Stimulated activated CD4-positive, alpha-beta T cell treated with anti-CD3 and anti-CD28 coated beads, Interleukin-1b, Interleukin-23, amount 100 ng/mL, for 1 hour (primary cell): ENCODE measurements around the gene SMYD3.
"Not testable (repeated sequence)": the region's sequence is repeated elsewhere in the genome, so short reads cannot be mapped to it uniquely, and the experiment has no call there.

ENCODE experiments used
- DNase-seq, 2 donors: peaks; one replicate each; pipeline ENCODE4 v3.0.0-alpha.2; 2020; ENCODE audit warnings: low read depth in 2 of 2

Gene SMYD3

GRCh38 chr1:246417152-246417812 lies 89.8 kb downstream of the SMYD3 start:
- DNase-seq, result no peak

- DNase-seq, result no peak
These were observed 90.8 kb downstream of the SMYD3 start for GRCh38 chr1:246416261-246416660.

DNA sequence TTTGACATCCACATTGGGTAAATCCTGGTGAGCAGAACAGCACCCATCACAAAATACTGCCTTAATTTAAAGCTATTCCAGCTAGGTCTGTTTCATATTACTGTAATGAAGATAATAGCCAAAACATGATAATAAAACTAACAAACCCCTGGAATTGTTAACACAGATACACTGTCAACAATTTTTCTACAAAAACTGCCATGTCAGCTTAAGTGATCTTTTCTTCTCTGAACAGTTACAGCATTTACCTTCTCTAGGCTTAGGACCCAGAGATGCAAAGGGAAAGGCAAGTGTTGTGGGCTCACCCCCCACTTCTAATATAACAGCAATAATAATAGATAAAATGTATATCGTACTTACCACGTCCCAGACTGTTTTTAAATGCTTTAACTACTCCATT lies 92.1 kb downstream of the SMYD3 start:
- DNase-seq, result no peak

DNA sequence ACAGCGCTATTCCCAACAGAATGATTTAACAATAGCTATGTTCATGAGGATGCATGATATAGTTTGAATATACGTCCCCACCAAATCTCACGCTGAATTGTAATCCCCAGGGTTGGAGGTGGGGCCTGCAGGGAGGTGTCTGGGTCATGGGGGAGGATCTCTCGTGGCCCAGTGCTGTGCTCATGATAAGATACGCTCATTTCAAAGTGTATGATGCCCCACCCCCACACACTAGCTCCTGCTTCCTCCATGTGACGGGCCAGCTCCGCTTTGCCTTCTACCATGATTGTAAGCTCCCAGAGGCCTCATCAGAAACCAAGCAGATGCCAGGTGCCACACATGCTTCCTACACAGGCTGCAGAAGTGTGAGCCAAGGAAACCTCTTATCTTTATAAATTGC lies 93.6 kb downstream of the SMYD3 start:
- DNase-seq, result no peak

DNA sequence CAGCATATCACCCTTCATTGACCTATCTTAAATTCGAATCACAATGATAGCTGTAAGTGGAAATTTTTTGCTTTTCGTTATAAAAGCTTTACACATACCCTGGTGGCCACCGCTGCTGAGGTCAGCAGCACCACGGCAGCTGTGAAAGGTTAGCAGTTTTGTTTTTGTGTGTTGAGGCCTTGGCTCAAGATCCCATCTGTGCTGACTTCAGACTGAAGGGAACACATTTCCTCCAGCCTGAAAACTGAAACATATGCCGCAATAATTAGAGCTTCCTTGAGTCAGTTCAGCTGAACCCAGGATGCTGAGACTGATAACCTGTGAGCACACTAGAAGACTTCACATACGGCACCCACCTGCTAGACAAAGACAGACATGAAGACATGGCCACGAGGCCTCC lies 103.0 kb downstream of the SMYD3 start:
- DNase-seq, result no peak

- no peak for DNase-seq
These were observed 108.8 kb downstream of the SMYD3 start for GRCh38 chr1:246398126-246398813.

- DNase-seq, result no peak
These were observed 110.0 kb downstream of the SMYD3 start for GRCh38 chr1:246397046-246397445.

- no peak for DNase-seq
These were observed 110.8 kb downstream of the SMYD3 start for GRCh38 chr1:246396322-246396721.

GRCh38 chr1:246394121-246394520 lies 113.0 kb downstream of the SMYD3 start:
- DNase-seq, result no peak

- no peak for DNase-seq
These were observed 116.2 kb downstream of the SMYD3 start for GRCh38 chr1:246390855-246391254.

DNA sequence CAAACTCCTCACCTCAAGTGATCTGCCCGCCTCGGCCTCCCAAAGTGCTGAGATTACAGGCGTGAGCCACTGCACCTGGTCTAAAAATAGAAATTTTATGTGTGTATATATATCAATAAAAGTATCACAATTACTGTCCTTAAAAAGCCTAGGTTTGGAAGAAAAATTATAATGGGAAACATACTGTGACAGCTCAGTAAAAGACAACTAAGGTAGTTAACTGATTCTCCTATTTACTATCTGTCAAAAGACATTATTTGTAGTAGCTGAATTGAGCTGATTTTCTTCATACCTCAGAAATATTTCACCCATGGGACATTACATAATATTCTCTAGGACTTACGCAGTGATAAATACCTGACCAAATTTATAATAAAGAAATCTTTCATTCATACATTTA lies 122.5 kb downstream of the SMYD3 start:
- no peak for DNase-seq

GRCh38 chr1:246383791-246384190 lies 123.3 kb downstream of the SMYD3 start:
- DNase-seq, result no peak

GRCh38 chr1:246383239-246383589 lies 123.9 kb downstream of the SMYD3 start:
- no peak for DNase-seq

GRCh38 chr1:246382589-246383238 lies 124.4 kb downstream of the SMYD3 start:
- DNase-seq, result no peak

DNA sequence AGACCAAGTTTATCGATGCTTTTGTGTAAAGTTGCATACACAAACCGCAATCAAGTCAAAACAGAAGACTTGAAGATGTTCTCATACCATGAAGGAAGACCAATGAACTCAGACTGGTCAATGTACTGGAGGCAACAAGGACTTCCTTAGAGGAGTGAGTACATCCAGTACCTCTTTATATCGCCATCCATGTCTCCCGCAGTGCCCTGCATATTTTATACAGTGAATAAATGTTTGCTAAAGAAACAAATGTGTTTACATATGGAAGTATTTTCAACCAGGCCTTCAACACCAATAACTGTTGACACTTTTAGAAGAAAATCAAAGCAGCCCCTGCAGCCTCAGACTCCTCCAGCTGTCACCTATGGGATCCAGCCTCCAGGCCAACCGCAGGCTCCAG lies 125.6 kb downstream of the SMYD3 start:
- no peak for DNase-seq

GRCh38 chr1:246377625-246378153 lies 129.4 kb downstream of the SMYD3 start:
- DNase-seq, result no peak

GRCh38 chr1:246373828-246374569 lies 133.1 kb downstream of the SMYD3 start:
- DNase-seq, result no peak

GRCh38 chr1:246372559-246372958 lies 134.5 kb downstream of the SMYD3 start:
- no peak for DNase-seq

DNA sequence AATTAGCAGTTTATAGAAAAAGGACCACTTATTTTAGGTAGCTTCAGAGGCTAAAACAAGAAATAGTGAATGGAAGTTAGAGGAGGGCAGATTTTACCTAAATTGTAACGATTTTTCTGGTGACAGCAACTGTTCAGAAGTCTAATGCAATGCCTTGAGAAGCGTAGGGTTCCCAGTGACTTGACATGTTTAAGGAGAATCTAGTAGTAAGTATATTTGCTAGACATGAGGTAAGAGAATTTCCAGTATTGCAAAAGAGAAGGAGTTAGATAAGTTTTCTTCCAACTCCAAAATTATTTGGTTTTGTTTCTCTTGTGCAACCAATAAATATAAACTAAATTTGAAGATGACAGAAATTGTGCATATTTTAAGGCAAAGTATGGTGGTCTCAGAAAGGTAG lies 140.0 kb downstream of the SMYD3 start:
- DNase-seq, result no peak

- no peak for DNase-seq
These were observed 141.4 kb downstream of the SMYD3 start for GRCh38 chr1:246365708-246366107.

- no peak for DNase-seq
These were observed 142.6 kb downstream of the SMYD3 start for GRCh38 chr1:246364415-246364941.

DNA sequence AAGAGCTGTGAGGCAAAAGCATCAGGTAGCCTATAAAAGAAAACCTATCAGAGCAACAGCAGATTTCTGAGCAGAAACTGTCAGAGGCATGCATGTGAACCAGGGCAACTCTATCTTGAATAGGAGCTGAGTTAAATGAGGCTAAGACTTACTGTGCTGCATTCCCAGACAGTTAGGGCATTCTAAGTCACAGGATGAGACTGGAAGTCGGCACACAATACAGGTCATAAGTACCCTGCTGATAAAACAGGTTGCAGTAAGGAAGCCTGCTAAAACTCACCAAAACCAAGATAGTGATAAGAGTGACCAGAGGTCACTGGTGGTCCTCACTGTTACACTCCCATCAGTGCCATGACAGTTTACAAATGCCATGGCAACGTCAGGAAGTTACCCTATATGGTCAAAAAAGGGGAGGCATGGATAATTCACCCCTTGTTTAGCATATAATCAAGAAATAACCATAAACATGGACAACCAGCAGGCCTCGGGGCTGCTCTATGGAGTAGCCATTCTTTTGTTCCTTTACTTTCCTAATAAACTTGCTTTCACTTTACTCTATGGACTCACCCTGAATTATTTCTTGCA lies 150.0 kb downstream of the SMYD3 start:
- not testable (repeated sequence) for DNase-seq
